ENCODE measurements around the gene PHLDB2. TPM values are rescaled to one million over a fixed set of nuclear protein-coding genes. Genes with fewer than 3 reads are reported as not detected.

The PHLDB2 gene
- total RNA-seq, 1 experiment from 2014 or later = 13.2 TPM

DNA sequence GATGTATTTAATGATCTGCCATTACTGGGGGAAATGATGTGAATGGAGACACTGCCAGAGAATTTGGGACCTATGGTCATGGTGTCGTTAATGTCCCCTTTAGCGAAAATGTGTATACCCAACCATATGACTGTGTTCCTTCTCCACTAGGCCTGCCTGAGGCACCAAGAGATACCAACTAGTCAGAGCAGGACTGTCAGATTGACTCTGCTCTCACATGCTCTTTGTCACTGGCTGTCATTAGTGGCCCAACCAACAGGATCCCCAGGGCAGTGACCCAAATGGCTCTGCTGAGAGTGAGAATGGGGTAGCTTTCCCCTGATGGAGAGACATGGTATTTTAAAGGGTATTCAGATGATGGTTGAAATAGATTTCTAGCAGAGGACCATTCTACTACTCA lies 142.5 kb downstream of the PHLDB2 start:
- Histone ChIP-seq H2BK12ac (ENCODE audit: insufficient read length, low read depth, low read length) (no peak overlapping the region), H2BK120ac (ENCODE audit: low read depth, low read length, poor library complexity, severe bottlenecking) (no peak overlapping the region), H3K27me3 (ENCODE audit: insufficient read depth, low read length) (no peaks in the 10 kb centered on the region), H3K4me2 (ENCODE audit: insufficient read depth, insufficient read length, low read length) (no peak overlapping the region), H3T11ph (ENCODE audit: low read length) (no peak overlapping the region), H2AK5ac (ENCODE audit: insufficient read length, low read length) (no peak overlapping the region), H3K56ac (ENCODE audit: insufficient read length, low read depth, low read length) (no peak overlapping the region), H2AFZ (ENCODE audit: low read length) (no peak overlapping the region), H4K20me1 (ENCODE audit: control insufficient read depth, insufficient read depth, insufficient read length) (no peaks in the 10 kb centered on the region), H3K4ac (ENCODE audit: low read depth, low read length) (no peak overlapping the region), H3K23ac (ENCODE audit: insufficient read length, low read depth, low read length) (no peak overlapping the region), H3K4me1 (ENCODE audit: insufficient read depth, low read length) (0 out of 2 replicates have a peak, but pooled peaks cover 7% of the 10 kb centered on the region), H3K9me3 (ENCODE audit: control insufficient read depth, low read depth, low read length) (no peaks in the 10 kb centered on the region), H3K14ac (ENCODE audit: insufficient read depth, low read length) (no peak overlapping the region), H2BK20ac (ENCODE audit: low read depth, low read length, poor library complexity, severe bottlenecking) (no peak overlapping the region), H3K79me2 (ENCODE audit: insufficient read depth, low read length) (no peaks in the 10 kb centered on the region), H3K27ac (ENCODE audit: insufficient read length, low read depth, low read length) (no peak overlapping the region), H4K91ac (ENCODE audit: insufficient read length, low read depth, low read length) (no peak overlapping the region), H4K5ac (ENCODE audit: insufficient read length, low read depth, low read length) (no peak overlapping the region), H3K9ac (ENCODE audit: extremely low read depth, insufficient read length, low read length) (no peak overlapping the region), H2BK5ac (ENCODE audit: insufficient read length, low read length) (no peak overlapping the region), H3K23me2 (ENCODE audit: insufficient read length, low read depth, low read length, poor library complexity, severe bottlenecking) (peaks cover 15% of the 10 kb centered on the region), H3K18ac (ENCODE audit: insufficient read length, low read depth, low read length) (no peak overlapping the region), H4K8ac (replicated peaks; ENCODE audit: insufficient read length, low read depth, low read length) (no peak overlapping the region), H3K79me1 (ENCODE audit: insufficient read depth, low read depth, low read length, poor library complexity, severe bottlenecking) (no peaks in the 10 kb centered on the region), H2BK15ac (ENCODE audit: low read depth, low read length) (no peak overlapping the region)
- Mint-ChIP-seq H3K27ac (no peak overlapping the region), H3K9me3 (no peaks in the 10 kb centered on the region), H3K4me1 (peaks cover 32 to 51% of the 10 kb centered on the region in 2 experiments), H3K36me3 (ENCODE audit: insufficient read depth in 1 of 3, low read depth in 3 of 3) (peaks cover 0 to 12% (median 5%) of the 10 kb centered on the region in 3 experiments; a peak in 4 of 7 replicates), H3K27me3 (ENCODE audit: low read depth) (peaks cover 26% of the 10 kb centered on the region), H3K4me3 (peak overlapping the region in 1 of 2 experiments; percentile 21; a peak in 1 of 5 replicates)
- WGBS (ENCODE audit: extremely low coverage, insufficient read length, low lambda C conversion rate) = no CpG with 5 or more reads among the region's 2 CpGs
- TF ChIP-seq, protein P1, sequence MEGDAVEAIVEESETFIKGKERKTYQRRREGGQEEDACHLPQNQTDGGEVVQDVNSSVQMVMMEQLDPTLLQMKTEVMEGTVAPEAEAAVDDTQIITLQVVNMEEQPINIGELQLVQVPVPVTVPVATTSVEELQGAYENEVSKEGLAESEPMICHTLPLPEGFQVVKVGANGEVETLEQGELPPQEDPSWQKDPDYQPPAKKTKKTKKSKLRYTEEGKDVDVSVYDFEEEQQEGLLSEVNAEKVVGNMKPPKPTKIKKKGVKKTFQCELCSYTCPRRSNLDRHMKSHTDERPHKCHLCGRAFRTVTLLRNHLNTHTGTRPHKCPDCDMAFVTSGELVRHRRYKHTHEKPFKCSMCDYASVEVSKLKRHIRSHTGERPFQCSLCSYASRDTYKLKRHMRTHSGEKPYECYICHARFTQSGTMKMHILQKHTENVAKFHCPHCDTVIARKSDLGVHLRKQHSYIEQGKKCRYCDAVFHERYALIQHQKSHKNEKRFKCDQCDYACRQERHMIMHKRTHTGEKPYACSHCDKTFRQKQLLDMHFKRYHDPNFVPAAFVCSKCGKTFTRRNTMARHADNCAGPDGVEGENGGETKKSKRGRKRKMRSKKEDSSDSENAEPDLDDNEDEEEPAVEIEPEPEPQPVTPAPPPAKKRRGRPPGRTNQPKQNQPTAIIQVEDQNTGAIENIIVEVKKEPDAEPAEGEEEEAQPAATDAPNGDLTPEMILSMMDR (conservative IDR thresholded peaks at IDR 0.05) = no peak
- no peak for DNase-seq

Data from H9 (cell line).